Measurements from ENCODE around the gene SLC33A1. TPM values are rescaled to one million over a fixed set of nuclear protein-coding genes. Genes with fewer than 3 reads are reported as not detected.

Gene SLC33A1
- total and polyA plus RNA-seq, 2 of the 13 experiments (the other 11 are each of a cell fraction or from before 2014, with no cell fraction given) = 20.0 to 32.1 TPM

DNA sequence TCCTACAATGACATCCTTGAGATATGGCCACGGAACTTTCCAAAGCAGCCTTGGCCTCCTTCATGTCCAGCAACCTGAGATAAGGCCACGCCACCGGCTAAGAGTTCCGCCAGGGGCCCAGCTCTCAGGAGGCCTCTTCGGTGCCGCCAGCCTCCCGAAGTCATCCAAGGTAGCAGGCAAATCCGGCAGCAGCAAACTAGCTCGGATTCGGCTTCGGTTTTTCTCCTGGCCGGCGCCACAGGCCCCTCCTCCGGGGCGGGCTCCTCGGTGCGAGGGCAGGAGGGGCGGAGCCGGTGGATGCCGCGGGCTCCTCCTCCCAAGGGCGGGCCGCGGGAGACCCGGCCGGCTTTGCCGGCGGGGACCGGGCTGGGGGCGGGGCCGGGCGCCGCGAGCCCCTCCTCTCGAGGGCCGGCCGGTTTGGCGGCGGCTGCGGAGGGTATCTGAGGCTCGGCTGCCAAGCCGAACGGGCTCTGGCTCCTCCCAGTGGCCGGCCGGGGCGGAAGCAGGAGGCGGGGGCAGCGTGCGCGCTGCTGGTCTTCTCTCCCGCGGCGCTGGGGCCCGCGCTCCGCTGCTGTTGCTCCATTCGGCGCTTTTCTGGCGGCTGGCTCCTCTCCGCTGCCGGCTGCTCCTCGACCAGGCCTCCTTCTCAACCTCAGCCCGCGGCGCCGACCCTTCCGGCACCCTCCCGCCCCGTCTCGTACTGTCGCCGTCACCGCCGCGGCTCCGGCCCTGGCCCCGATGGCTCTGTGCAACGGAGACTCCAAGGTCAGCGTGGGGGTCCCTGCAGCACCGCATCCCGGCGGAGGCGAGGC, 16.1 kb upstream of the SLC33A1 start, which contains the start of gene GMPS (continued):
- TF ChIP-seq, protein P1, sequence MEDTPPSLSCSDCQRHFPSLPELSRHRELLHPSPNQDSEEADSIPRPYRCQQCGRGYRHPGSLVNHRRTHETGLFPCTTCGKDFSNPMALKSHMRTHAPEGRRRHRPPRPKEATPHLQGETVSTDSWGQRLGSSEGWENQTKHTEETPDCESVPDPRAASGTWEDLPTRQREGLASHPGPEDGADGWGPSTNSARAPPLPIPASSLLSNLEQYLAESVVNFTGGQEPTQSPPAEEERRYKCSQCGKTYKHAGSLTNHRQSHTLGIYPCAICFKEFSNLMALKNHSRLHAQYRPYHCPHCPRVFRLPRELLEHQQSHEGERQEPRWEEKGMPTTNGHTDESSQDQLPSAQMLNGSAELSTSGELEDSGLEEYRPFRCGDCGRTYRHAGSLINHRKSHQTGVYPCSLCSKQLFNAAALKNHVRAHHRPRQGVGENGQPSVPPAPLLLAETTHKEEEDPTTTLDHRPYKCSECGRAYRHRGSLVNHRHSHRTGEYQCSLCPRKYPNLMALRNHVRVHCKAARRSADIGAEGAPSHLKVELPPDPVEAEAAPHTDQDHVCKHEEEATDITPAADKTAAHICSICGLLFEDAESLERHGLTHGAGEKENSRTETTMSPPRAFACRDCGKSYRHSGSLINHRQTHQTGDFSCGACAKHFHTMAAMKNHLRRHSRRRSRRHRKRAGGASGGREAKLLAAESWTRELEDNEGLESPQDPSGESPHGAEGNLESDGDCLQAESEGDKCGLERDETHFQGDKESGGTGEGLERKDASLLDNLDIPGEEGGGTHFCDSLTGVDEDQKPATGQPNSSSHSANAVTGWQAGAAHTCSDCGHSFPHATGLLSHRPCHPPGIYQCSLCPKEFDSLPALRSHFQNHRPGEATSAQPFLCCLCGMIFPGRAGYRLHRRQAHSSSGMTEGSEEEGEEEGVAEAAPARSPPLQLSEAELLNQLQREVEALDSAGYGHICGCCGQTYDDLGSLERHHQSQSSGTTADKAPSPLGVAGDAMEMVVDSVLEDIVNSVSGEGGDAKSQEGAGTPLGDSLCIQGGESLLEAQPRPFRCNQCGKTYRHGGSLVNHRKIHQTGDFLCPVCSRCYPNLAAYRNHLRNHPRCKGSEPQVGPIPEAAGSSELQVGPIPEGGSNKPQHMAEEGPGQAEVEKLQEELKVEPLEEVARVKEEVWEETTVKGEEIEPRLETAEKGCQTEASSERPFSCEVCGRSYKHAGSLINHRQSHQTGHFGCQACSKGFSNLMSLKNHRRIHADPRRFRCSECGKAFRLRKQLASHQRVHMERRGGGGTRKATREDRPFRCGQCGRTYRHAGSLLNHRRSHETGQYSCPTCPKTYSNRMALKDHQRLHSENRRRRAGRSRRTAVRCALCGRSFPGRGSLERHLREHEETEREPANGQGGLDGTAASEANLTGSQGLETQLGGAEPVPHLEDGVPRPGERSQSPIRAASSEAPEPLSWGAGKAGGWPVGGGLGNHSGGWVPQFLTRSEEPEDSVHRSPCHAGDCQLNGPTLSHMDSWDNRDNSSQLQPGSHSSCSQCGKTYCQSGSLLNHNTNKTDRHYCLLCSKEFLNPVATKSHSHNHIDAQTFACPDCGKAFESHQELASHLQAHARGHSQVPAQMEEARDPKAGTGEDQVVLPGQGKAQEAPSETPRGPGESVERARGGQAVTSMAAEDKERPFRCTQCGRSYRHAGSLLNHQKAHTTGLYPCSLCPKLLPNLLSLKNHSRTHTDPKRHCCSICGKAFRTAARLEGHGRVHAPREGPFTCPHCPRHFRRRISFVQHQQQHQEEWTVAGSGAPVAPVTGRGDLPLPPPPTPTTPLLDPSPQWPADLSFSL (CRISPR knock-in tag; IDR thresholded peaks at IDR 0.05) = no peak
- TF ChIP-seq ZFY (CRISPR knock-in tag; IDR thresholded peaks at IDR 0.05) (peak; percentile 86), ZNF839 (CRISPR knock-in tag; IDR thresholded peaks at IDR 0.05; ENCODE audit: borderline replicate concordance) (no peak), ZNF205 (CRISPR knock-in tag; IDR thresholded peaks at IDR 0.05) (no peak), GATAD1 (CRISPR knock-in tag; IDR thresholded peaks at IDR 0.05) (peak; percentile 68), ZNF773 (CRISPR knock-in tag; IDR thresholded peaks at IDR 0.05; ENCODE audit: borderline replicate concordance) (no peak), KLF6 (CRISPR knock-in tag; IDR thresholded peaks at IDR 0.05) (peak; percentile 69; the same call in 1 of the 2 replicates)
- TF ChIP-seq, protein P2, sequence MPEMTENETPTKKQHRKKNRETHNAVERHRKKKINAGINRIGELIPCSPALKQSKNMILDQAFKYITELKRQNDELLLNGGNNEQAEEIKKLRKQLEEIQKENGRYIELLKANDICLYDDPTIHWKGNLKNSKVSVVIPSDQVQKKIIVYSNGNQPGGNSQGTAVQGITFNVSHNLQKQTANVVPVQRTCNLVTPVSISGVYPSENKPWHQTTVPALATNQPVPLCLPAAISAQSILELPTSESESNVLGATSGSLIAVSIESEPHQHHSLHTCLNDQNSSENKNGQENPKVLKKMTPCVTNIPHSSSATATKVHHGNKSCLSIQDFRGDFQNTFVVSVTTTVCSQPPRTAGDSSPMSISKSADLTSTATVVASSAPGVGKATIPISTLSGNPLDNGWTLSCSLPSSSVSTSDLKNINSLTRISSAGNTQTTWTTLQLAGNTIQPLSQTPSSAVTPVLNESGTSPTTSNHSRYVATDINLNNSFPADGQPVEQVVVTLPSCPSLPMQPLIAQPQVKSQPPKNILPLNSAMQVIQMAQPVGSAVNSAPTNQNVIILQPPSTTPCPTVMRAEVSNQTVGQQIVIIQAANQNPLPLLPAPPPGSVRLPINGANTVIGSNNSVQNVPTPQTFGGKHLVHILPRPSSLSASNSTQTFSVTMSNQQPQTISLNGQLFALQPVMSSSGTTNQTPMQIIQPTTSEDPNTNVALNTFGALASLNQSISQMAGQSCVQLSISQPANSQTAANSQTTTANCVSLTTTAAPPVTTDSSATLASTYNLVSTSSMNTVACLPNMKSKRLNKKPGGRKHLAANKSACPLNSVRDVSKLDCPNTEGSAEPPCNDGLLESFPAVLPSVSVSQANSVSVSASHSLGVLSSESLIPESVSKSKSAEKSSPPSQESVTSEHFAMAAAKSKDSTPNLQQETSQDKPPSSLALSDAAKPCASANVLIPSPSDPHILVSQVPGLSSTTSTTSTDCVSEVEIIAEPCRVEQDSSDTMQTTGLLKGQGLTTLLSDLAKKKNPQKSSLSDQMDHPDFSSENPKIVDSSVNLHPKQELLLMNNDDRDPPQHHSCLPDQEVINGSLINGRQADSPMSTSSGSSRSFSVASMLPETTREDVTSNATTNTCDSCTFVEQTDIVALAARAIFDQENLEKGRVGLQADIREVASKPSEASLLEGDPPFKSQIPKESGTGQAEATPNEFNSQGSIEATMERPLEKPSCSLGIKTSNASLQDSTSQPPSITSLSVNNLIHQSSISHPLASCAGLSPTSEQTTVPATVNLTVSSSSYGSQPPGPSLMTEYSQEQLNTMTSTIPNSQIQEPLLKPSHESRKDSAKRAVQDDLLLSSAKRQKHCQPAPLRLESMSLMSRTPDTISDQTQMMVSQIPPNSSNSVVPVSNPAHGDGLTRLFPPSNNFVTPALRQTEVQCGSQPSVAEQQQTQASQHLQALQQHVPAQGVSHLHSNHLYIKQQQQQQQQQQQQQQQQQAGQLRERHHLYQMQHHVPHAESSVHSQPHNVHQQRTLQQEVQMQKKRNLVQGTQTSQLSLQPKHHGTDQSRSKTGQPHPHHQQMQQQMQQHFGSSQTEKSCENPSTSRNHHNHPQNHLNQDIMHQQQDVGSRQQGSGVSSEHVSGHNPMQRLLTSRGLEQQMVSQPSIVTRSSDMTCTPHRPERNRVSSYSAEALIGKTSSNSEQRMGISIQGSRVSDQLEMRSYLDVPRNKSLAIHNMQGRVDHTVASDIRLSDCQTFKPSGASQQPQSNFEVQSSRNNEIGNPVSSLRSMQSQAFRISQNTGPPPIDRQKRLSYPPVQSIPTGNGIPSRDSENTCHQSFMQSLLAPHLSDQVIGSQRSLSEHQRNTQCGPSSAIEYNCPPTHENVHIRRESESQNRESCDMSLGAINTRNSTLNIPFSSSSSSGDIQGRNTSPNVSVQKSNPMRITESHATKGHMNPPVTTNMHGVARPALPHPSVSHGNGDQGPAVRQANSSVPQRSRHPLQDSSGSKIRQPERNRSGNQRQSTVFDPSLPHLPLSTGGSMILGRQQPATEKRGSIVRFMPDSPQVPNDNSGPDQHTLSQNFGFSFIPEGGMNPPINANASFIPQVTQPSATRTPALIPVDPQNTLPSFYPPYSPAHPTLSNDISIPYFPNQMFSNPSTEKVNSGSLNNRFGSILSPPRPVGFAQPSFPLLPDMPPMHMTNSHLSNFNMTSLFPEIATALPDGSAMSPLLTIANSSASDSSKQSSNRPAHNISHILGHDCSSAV (CRISPR knock-in tag; IDR thresholded peaks at IDR 0.05; ENCODE audit: borderline replicate concordance) = 0 out of 2 replicates have a peak, but pooled peaks have one; percentile 57
- TF ChIP-seq, protein P3, sequence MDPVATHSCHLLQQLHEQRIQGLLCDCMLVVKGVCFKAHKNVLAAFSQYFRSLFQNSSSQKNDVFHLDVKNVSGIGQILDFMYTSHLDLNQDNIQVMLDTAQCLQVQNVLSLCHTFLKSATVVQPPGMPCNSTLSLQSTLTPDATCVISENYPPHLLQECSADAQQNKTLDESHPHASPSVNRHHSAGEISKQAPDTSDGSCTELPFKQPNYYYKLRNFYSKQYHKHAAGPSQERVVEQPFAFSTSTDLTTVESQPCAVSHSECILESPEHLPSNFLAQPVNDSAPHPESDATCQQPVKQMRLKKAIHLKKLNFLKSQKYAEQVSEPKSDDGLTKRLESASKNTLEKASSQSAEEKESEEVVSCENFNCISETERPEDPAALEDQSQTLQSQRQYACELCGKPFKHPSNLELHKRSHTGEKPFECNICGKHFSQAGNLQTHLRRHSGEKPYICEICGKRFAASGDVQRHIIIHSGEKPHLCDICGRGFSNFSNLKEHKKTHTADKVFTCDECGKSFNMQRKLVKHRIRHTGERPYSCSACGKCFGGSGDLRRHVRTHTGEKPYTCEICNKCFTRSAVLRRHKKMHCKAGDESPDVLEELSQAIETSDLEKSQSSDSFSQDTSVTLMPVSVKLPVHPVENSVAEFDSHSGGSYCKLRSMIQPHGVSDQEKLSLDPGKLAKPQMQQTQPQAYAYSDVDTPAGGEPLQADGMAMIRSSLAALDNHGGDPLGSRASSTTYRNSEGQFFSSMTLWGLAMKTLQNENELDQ (CRISPR knock-in tag; IDR thresholded peaks at IDR 0.05; ENCODE audit: borderline replicate concordance) = no peak
